GM21447 (cell line): Measurements from ENCODE around the gene GHRH.

Source experiments
- ATAC-seq: cut with Tn5 transposase; IDR thresholded peaks from one replicate; pipeline ENCODE4 v1.9.1; 2021; ENCODE audit not compliant: unreplicated experiment

Gene GHRH

GRCh38 chr20:37209661-37210314 is 51.8 kb downstream of the GHRH start:
- no peak for ATAC-seq

GRCh38 chr20:37209193-37209592 is 52.4 kb downstream of the GHRH start:
- ATAC-seq: no peak

GRCh38 chr20:37207171-37207570 is 54.4 kb downstream of the GHRH start:
- ATAC-seq: no peak

- no peak for ATAC-seq
Observed at GRCh38 chr20:37205794-37206193, 55.8 kb downstream of the GHRH start.

- no peak for ATAC-seq
Observed at GRCh38 chr20:37205130-37205529, 56.5 kb downstream of the GHRH start.

- ATAC-seq: no peak
Observed at GRCh38 chr20:37204056-37204455, 57.6 kb downstream of the GHRH start.

- no peak for ATAC-seq
Observed at GRCh38 chr20:37202267-37202943, 59.2 kb downstream of the GHRH start.

GRCh38 chr20:37201827-37202162 is 59.8 kb downstream of the GHRH start:
- ATAC-seq: no peak
